ENCODE measurements around the gene CALN1. TPM values are rescaled to one million over a fixed set of nuclear protein-coding genes. Genes with fewer than 3 reads are reported as not detected.

Gene CALN1
- total RNA-seq, 1 donor from 2014 or later, result not detected

DNA sequence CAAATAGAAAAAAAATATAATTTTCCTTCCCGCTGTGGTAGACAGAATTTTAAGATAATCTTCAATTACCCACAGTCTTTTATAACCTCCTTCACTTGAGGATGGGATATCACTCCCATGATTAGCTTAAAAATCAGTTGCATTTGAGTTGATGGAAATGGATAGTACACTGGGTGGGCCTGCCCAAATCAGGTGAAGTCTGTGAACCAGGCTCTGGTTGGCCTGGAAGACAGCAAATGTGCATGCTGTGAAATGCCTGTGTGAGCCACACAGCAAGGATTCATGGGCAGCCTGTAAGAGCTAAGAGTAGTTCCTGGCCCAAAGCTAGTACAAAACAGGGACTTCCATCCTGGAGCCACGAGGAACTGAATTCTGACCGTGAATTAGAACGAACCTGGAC is 548.0 kb downstream of the CALN1 start:
- TF ChIP-seq, protein P1, sequence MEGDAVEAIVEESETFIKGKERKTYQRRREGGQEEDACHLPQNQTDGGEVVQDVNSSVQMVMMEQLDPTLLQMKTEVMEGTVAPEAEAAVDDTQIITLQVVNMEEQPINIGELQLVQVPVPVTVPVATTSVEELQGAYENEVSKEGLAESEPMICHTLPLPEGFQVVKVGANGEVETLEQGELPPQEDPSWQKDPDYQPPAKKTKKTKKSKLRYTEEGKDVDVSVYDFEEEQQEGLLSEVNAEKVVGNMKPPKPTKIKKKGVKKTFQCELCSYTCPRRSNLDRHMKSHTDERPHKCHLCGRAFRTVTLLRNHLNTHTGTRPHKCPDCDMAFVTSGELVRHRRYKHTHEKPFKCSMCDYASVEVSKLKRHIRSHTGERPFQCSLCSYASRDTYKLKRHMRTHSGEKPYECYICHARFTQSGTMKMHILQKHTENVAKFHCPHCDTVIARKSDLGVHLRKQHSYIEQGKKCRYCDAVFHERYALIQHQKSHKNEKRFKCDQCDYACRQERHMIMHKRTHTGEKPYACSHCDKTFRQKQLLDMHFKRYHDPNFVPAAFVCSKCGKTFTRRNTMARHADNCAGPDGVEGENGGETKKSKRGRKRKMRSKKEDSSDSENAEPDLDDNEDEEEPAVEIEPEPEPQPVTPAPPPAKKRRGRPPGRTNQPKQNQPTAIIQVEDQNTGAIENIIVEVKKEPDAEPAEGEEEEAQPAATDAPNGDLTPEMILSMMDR (IDR thresholded peaks at IDR 0.05), result no peak
- Histone ChIP-seq H3K27me3 (no peaks in the 10 kb centered on the region), H3K4me3 (no peak overlapping the region), H3K36me3 (no peaks in the 10 kb centered on the region), H3K9me3 (no peaks in the 10 kb centered on the region), H3K27ac (no peak overlapping the region), H3K4me1 (no peaks in the 10 kb centered on the region)
- ATAC-seq, result no peak
- intact Hi-C loops (cut with DNase I), result no loop called here
- DNase-seq, result no peak

DNA sequence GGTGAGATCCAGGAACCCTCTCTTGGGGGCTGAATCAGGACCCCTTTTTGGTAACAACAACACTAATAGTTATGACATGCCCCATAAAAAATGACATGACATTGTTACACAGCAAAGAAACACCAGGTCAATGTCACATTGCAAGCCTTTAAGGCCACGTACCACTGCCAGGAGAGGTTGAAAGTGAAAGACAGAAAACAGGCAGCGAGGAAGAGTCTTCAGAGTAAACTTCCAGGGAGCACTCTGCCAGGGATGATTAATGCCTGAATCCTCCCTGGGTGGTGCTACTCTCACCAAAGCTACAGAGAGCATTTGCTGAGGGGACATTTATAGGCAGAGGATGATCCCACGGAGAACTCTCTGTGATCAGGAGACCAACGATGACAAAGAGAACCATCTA is 551.6 kb downstream of the CALN1 start:
- TF ChIP-seq, protein P1 (IDR thresholded peaks at IDR 0.05), result no peak
- no peak overlapping the region for H3K4me3 ChIP-seq
- ATAC-seq, result no peak
- no peaks in the 10 kb centered on the region for H3K4me1 ChIP-seq
- H3K9me3 ChIP-seq, result no peaks in the 10 kb centered on the region
- H3K27ac ChIP-seq, result no peak overlapping the region
- H3K36me3 ChIP-seq, result no peaks in the 10 kb centered on the region
- intact Hi-C loops (cut with DNase I), result no loop called here
- no peaks in the 10 kb centered on the region for H3K27me3 ChIP-seq
- no peak for DNase-seq

DNA sequence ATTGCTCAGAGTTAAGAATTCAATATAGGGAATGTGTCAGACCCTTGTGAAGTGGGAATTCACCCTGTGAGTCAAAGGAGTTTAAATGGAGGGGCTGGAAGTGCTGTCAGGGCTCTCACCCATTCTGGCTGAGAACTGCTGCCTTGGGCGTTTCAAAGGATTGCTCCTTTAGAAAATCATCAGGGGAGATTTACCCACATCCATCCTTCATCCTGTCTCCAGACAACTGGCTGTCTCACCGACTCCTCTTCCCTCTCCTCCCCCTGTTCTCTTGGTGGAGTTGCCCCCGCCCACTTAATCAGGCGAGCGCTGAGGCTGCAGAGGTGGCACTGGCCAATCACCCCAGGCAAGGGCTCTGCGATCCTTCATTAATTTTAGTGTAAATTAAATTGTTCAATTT is 554.8 kb downstream of the CALN1 start:
- Histone ChIP-seq H3K9me3 (no peaks in the 10 kb centered on the region), H3K27me3 (no peaks in the 10 kb centered on the region), H3K4me3 (no peak overlapping the region), H3K27ac (no peak overlapping the region), H3K4me1 (no peaks in the 10 kb centered on the region), H3K36me3 (no peaks in the 10 kb centered on the region)
- TF ChIP-seq, protein P1 (IDR thresholded peaks at IDR 0.05), result no peak
- ATAC-seq (no peak), DNase-seq (no peak)
- intact Hi-C loops (cut with DNase I), result no loop called here

DNA sequence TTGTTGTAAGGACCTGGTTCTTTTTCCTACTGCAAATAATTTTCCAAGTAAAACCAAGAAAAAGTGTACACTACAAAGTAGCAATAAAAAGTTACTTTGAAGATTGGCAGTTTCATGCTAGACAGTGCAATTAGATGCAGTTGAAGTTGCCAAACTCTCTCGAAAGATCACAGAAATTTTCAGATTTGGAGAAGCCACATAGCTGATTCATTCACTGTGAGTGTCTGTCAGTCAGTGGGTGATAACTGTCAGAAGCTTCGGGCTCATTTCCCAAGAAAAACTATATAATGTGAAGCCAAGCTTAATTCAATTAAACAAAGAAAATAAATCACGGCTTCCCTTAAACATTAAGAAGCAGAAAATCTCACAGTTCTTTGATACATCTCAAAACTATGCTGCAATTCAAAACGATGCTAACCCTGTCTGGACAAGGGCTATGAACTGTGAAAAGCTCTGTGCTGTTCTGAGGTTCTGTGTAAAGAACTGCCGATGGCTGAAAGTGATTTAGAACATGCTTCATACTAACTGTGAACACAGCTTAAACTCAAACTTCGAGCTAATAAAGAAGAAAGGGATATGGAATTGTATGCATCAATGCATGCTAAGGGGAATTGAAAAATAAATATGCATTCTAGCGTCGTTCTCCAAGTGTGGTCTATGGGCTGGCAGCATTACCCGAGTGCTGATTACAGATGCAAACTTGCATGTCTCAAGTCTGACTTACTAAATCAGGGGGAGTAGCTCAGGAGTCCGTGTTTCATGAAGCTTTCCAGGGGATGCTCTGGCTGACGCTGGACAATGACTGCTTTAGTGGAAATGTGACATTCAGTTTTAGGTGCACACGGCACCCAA is 557.4 kb downstream of the CALN1 start:
- no peaks in the 10 kb centered on the region for H3K36me3 ChIP-seq
- no peak overlapping the region for H3K27ac ChIP-seq
- H3K4me1 ChIP-seq, result no peaks in the 10 kb centered on the region
- DNase-seq (no peak), ATAC-seq (no peak)
- intact Hi-C loops (cut with DNase I), result no loop called here
- TF ChIP-seq, protein P1 (IDR thresholded peaks at IDR 0.05), result no peak
- H3K4me3 ChIP-seq, result no peak overlapping the region
- H3K9me3 ChIP-seq, result no peaks in the 10 kb centered on the region
- H3K27me3 ChIP-seq, result no peaks in the 10 kb centered on the region

DNA sequence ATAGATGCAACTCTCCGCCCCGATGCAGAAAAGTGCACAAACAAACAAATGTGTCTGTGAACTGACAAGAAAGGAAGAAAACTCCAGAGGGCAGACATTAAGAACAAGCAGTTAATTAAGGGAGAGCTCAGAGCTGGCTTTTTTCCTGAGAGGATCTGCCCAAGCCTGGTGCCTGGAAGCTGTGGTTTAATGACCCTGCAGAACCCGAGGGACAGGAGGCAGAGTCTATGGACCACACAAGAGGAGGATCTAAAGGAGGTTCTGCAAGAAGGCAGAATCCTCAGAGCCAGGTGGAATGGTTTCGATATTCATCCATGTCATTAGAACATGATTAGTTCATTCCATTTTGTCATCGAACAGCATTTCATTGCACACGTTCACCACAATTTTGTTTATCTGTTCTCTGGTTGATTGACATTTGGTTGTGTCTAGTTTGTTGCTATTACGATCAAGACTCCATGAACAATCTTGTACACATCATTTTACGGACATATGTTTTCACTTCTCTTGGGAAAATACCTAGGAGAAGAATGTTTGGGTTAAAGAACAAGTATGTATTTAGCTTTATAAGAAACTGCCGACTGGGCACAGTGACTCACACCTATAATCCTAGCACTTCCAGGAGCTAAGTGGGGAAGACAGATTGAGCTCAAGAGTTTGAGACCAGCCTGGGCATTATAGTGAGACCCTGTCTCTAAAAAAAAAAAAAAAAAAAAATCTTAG is 560.2 kb downstream of the CALN1 start:
- Histone ChIP-seq H3K27ac (no peak overlapping the region), H3K36me3 (no peaks in the 10 kb centered on the region), H3K9me3 (no peaks in the 10 kb centered on the region), H3K4me1 (no peaks in the 10 kb centered on the region), H3K27me3 (no peaks in the 10 kb centered on the region), H3K4me3 (no peak overlapping the region)
- DNase-seq, result no peak
- no peak for ATAC-seq
- TF ChIP-seq, protein P1 (IDR thresholded peaks at IDR 0.05), result no peak
- intact Hi-C loops (cut with DNase I), result no loop called here
